Hindlimb muscle (tissue), 1 donor: ENCODE measurements around the gene RPP14. TPM values are rescaled to one million over a fixed set of nuclear protein-coding genes. Genes with fewer than 3 reads are reported as not detected.

ENCODE experiments used
- DNase-seq: peaks from one replicate; pipeline ENCODE4 v3.0.0-alpha.2; 2013
- polyA plus RNA-seq: library from polyadenylated mRNA; unstranded; fragments of 120-200 nt; gene quantifications from one replicate; pipeline ENCODE4 v1.2.1, GENCODE V29; 2013; ENCODE audit not compliant: insufficient read length

RPP14 gene
- polyA plus RNA-seq, 1 donor, result 21.6 TPM

- no peak for DNase-seq
These were observed 52.0 kb downstream of the RPP14 start for GRCh38 chr3:58358092-58358491.

- no peak for DNase-seq
These were observed 52.8 kb downstream of the RPP14 start for GRCh38 chr3:58358808-58359207.

DNA sequence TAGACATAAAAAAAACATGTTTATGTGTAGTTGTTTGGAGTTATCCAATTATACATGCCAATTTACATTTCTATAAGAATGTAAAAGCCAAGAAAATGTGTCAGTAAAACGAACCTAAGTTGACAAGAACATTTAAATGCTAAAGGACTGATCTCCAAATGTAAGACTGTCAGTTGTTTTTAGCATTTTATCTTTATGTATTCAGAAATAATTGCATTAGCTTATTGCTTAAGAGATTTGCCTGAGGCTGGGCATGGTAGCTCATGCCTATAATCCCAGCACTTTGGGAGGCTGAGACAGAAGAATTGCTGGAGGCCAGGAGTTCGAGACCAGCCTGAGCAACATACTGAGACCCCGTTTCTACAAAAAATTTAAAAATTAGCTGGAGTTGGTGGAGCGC lies 53.6 kb downstream of the RPP14 start:
- DNase-seq, result no peak

GRCh38 chr3:58361866-58362265 lies 55.8 kb downstream of the RPP14 start:
- DNase-seq, result no peak

- no peak for DNase-seq
These were observed 60.7 kb downstream of the RPP14 start for GRCh38 chr3:58366699-58367098.

DNA sequence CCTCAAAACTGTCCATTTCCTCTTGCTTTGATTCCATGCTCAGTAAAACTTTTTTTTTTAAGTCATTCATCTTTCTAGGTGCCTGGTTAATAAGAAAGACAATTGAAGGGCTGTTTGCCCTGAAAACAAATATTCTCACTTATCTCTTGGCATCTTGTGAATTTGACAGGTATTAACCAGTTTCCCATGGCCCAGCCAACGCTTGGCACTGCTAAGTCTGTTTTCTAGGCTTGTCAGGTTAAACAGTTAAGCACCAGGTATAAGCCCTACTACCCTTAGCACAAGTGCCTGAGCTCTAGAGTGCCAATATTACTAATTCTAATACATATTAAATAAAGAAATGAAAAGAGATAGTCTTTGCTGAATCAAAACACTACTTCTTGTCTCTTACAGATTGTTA lies 63.0 kb downstream of the RPP14 start:
- DNase-seq, result no peak

Other genes starting within 250 kb of the RPP14 start
- 0.61 TPM for gene DNASE1L3, start 95.3 kb upstream of the RPP14 start, polyA plus RNA-seq
- 5.2 TPM for gene ABHD6, start 68.5 kb upstream of the RPP14 start, polyA plus RNA-seq
- gene HTD2, start 275 bp downstream of the RPP14 start, polyA plus RNA-seq, result 15.5 TPM
- 17.7 TPM for gene PXK, start 26.6 kb downstream of the RPP14 start, polyA plus RNA-seq
- 74.4 TPM for gene PDHB, start 127.6 kb downstream of the RPP14 start, polyA plus RNA-seq
- 12.3 TPM for gene KCTD6, start 185.9 kb downstream of the RPP14 start, polyA plus RNA-seq
- gene ACOX2, start 230.9 kb downstream of the RPP14 start, polyA plus RNA-seq, result 23.0 TPM